ENCODE measurements around the gene RNF125.
"Not testable (repeated sequence)": the region's sequence is repeated elsewhere in the genome, so short reads cannot be mapped to it uniquely, and the experiment has no call there.

The RNF125 gene

GRCh38 chr18:32026491-32027086 is 8.0 kb downstream of the RNF125 start:
- DNase-seq: no peak

- no peak for DNase-seq
Observed at GRCh38 chr18:32029558-32029957, 10.9 kb downstream of the RNF125 start.

DNA sequence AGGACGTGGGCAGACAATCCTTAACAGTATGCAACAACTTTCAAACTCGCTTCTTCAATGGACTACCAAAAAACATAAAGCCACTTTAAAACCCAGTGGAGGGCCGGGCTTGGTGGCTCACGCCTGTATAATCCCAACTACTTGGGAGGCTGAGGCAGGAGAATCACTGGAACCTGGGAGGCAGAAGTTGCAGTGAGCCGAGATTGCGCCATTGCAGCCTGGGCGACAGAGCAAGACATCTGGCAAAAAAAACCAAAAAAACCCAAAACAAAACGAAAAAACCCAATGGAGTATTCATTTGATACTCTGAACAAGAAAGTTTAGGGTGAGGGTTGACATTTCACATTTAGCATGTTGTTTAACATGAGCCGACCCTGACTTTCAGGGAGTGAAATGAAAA is 14.0 kb downstream of the RNF125 start:
- no peak for DNase-seq

DNA sequence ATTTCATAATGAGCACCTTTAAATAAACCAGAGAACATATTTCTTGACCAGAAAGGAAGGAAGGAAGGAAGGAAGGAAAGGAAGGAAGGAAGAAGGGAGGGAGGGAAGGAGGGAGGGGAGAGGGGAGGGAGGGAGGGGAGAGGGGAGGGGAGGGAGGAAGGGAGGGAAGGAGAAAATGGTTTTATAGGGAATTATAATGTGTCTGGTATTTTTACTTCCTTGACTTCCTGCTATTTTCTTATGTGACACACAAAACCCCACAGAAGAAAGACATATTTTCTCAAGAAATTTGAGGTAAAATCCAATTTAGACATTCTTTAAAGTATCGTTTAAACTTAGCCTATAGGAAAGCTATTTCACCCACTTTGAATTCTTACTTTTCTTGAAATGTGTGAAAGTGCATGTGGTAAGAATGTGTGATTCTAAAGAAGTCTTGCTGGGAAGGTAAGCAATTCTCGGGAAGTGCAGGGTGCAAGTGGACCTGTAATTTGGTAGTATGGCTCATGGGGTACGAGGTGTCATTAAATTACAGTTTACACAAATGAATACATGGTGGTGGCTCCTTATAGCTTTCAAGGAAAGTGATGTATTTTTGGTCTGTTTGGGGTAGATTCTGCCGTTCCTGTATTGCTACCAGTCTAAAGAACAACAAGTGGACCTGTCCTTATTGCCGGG is 18.0 kb downstream of the RNF125 start:
- DNase-seq: no peak

GRCh38 chr18:32037616-32038015 is 19.0 kb downstream of the RNF125 start:
- no peak for DNase-seq

DNA sequence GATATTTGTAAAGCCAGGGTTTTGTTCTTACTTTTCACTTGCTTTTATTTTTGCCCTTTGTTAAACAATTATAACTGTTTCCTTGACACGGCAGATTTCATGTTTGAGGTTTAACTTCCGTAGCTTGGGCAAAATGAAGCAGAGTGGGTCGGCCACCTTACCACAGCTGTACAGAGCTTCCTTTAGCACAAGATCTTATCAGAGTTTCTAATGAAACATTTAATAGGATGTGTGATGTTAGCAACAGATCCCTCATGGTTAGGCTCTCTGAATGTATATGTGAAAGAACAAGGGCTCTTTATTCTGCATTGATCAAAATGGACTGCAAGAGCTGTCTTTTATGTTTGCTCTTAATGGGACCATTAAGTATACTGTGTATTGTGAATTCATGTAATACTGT is 22.3 kb downstream of the RNF125 start:
- DNase-seq: no peak

- DNase-seq: no peak
Observed at GRCh38 chr18:32042337-32042736, 23.7 kb downstream of the RNF125 start.

- DNase-seq: no peak
Observed at GRCh38 chr18:32048507-32049091, 30.0 kb downstream of the RNF125 start.

DNA sequence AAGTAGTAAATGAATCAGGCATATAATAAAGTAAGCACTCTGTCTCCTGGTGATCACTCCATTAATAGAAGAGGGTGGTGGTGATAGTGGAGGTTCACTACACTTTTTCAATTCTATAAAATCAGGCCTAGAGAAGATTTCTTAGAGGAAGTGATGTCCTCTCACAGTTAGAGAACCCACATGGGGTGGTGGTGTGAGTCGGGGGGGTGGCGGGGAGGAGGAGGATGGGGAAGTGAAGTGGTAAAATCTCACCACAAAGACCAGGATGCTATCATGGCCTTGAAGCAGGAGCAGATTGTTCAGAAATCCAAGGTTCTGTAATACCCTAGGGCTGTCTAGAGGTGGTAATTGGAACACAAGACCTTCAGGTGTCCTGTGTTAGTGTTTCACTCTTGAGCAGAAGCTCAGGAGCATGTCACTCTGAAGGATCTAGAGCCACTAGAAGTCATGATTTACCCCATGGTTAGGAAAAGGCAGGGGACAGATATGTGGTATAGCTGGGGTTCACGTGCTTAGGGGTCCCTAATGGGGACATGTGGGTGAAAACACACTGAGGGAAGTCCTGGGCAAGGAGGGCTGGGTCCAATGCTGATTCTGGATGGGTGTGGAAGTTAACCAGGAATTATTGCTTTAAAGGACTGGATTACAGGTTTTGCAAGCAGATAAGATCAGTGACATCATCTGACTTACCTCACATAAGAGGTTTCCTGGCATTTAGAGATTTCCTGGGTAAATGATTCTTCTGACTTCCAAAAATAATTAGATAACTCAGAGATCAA is 31.0 kb downstream of the RNF125 start:
- no peak for DNase-seq

DNA sequence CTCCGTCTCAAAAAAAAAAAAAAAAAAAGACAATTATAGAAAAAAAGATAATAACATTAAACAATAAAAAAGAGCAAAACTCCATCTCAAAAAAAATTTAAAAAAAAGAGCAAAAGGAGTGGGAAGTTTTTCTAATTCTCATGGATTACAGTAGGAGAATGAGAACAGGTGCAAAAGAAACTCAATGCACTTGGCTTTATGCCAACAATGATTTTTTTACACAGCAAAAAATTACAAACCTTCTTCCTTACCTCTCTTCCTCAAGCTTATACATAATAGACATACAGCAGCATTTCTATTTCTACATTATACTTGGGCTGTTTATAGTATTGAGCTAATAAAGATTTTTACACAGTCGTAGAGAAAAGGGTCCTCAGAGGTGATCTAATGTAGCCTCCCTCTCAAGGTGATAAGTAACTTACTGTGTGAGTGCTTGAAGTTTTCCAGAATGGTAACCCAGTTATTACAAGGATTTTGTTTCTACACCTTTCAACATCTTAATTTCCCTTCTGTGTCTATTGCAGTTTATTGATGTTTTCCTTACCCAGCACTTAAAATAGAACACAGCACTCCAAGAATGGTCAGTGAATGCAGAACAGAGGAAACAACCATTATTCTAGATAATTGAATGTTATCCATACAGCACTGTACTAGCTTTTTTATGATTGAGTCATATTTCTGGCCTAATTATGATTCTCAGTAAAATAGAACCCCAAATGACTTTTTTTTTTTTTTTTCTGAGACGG is 38.2 kb downstream of the RNF125 start:
- no peak for DNase-seq

DNA sequence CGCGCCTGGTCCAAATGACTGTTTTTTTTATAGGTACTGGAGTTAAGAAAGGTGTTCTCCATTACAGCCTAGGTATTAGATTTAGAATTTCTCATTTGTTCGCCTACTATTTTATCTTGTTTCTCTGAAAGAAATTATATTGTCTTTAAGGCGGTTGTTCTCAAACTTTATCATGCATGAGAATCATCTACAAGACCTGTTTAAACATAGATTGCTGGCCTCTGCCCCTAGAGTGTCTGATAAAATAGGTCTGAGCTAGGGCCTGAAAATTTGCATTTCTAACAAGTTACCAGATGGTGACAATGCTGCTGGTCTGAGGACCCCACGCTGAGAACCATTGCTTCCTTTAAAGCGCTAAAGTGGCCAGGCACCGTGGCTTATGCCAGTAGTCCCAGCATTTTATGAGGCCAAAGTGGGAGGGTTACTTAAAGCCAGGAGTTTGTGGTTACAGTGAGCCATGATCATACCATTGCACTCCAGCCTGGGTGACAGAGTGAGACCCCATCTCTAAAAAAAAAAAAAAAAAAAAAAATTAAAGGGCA is 39.1 kb downstream of the RNF125 start:
- DNase-seq: no peak

- DNase-seq: no peak
Observed at GRCh38 chr18:32060026-32060425, 41.4 kb downstream of the RNF125 start.

DNA sequence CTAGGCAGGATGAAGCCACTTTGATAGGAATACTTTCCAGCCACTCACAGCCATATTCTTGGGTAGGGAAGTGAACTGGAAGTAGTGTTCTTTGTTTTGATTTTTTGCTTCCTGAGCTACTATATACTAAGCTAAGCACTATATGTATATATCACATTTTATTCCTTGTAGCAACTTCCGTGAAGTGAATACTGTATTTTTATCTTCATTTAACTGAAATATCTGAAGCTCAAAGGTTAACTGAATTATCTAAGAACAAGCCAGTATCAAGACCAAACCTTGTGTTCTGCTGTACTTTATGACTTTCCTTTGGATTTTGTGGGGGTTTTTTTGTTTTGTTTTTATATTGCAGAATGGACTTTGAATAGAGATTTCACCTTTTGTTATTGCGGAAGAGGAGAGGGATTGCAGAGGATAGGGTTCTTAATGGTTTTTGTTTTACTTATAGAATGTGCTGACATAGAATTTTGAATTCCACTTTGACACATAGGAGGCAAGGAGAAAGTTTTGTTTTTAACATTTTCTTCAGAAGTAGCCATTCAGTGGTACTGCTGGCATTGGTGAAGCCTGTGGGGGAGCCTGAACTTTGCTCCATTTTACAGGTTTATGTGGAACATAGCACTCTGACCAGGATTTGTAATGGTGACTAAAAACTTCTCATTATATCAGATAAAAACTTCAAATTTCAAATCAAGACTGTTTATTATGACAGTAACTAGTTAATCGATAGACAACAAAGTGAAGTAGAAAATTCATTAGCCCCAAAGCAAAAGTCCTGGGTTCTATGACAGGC is 48.9 kb downstream of the RNF125 start:
- no peak for DNase-seq

- no peak for DNase-seq
Observed at GRCh38 chr18:32072321-32072720, 53.7 kb downstream of the RNF125 start.

DNA sequence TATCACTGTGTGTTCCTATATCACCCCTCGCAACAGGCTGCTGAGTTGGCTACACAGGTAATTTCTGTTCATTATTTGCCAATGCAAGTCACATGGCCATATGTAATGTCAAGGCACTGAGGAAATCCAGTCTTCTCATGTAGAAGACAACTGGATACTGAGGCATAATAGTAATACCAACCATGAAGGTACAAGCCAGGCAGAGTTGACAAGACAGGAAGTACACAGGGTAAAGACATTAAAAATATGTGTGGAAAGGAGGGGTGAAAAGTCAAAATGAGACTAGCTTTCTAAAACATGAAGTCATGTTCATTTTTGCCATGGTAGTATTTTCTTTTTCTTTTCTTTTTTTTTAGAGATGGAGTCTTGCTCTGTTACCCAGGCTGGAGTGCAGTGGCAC is 55.6 kb downstream of the RNF125 start:
- DNase-seq: no peak

DNA sequence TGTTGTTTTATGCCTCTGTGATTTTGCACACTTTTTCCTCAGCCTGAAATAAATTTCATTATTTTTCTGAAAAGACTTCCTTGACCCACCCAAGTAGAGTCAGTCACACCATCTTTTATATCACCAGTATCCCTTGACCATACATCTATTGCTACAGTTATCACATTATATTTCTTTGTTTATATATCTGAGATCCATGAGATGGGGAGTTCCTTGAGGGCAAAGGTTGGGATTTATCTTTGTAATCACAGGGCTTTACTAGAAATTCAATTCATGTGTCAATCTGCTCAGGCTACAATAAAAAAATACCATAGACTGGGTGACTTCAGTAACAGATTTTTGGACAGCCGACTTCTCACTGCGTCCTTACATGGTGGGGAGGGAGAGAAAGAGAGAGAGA is 60.2 kb downstream of the RNF125 start:
- DNase-seq: no peak

GRCh38 chr18:32081881-32082280 is 63.3 kb downstream of the RNF125 start:
- no peak for DNase-seq

- no peak for DNase-seq
Observed at GRCh38 chr18:32083781-32084180, 65.2 kb downstream of the RNF125 start.

GRCh38 chr18:32086881-32087280 is 68.3 kb downstream of the RNF125 start:
- no peak for DNase-seq

- DNase-seq: not testable (repeated sequence)
Observed at GRCh38 chr18:32090831-32091230, 72.2 kb downstream of the RNF125 start.

GRCh38 chr18:32091325-32091723 is 72.7 kb downstream of the RNF125 start:
- DNase-seq: no peak

All from NCI-H1048 (cell line).